ENCODE data around the gene PCDHGA12. TPM values are rescaled to one million over a fixed set of nuclear protein-coding genes. Genes with fewer than 3 reads are reported as not detected.

The PCDHGA12 gene
- total RNA-seq, 1 donor from 2014 or later: 2.9 TPM

- H3K27ac Mint-ChIP-seq: no peak overlapping the region
- H3K4me1 Mint-ChIP-seq (ENCODE audit: low read depth): peaks cover 7% of the 10 kb centered on the region
- no peak for DNase-seq (ENCODE audit: low spot score, unreplicated experiment)
- H3K36me3 Mint-ChIP-seq (ENCODE audit: insufficient read depth): peaks cover 8% of the 10 kb centered on the region
- TF ChIP-seq CTCF (IDR thresholded peaks at IDR 0.05; ENCODE audit: unreplicated experiment): no peak
- H3K9me3 Mint-ChIP-seq (ENCODE audit: low read depth): peaks cover 6% of the 10 kb centered on the region
- H3K4me3 Mint-ChIP-seq (ENCODE audit: low read depth): peak overlapping the region; percentile 92
- peaks cover 35% of the 10 kb centered on the region for H3K27me3 Mint-ChIP-seq
These were observed 46.8 kb downstream of the PCDHGA12 start for GRCh38 chr5:141477044-141477575.

GRCh38 chr5:141477815-141478214, 47.5 kb downstream of the PCDHGA12 start:
- H3K27ac Mint-ChIP-seq: no peak overlapping the region
- no peak for TF ChIP-seq CTCF (IDR thresholded peaks at IDR 0.05; ENCODE audit: unreplicated experiment)
- H3K36me3 Mint-ChIP-seq (ENCODE audit: insufficient read depth): peaks cover 8% of the 10 kb centered on the region
- H3K4me3 Mint-ChIP-seq (ENCODE audit: low read depth): peak overlapping the region; percentile 54
- H3K27me3 Mint-ChIP-seq: peaks cover 35% of the 10 kb centered on the region
- peaks cover 6% of the 10 kb centered on the region for H3K9me3 Mint-ChIP-seq (ENCODE audit: low read depth)
- peaks cover 7% of the 10 kb centered on the region for H3K4me1 Mint-ChIP-seq (ENCODE audit: low read depth)
- DNase-seq (ENCODE audit: low spot score, unreplicated experiment): no peak

GRCh38 chr5:141478321-141478945, 48.1 kb downstream of the PCDHGA12 start:
- peaks cover 8% of the 10 kb centered on the region for H3K36me3 Mint-ChIP-seq (ENCODE audit: insufficient read depth)
- H3K9me3 Mint-ChIP-seq (ENCODE audit: low read depth): peaks cover 6% of the 10 kb centered on the region
- H3K4me3 Mint-ChIP-seq (ENCODE audit: low read depth): peak overlapping the region; percentile 54
- no peak overlapping the region for H3K27ac Mint-ChIP-seq
- no peak for DNase-seq (ENCODE audit: low spot score, unreplicated experiment)
- peaks cover 11% of the 10 kb centered on the region for H3K4me1 Mint-ChIP-seq (ENCODE audit: low read depth)
- peaks cover 34% of the 10 kb centered on the region for H3K27me3 Mint-ChIP-seq
- peak; percentile 60 for TF ChIP-seq CTCF (IDR thresholded peaks at IDR 0.05; ENCODE audit: unreplicated experiment)

GRCh38 chr5:141479776-141480175, 49.5 kb downstream of the PCDHGA12 start:
- peaks cover 6% of the 10 kb centered on the region for H3K9me3 Mint-ChIP-seq (ENCODE audit: low read depth)
- H3K27me3 Mint-ChIP-seq: peaks cover 29% of the 10 kb centered on the region
- no peak for DNase-seq (ENCODE audit: low spot score, unreplicated experiment)
- H3K4me3 Mint-ChIP-seq (ENCODE audit: low read depth): no peak overlapping the region
- peaks cover 22% of the 10 kb centered on the region for H3K4me1 Mint-ChIP-seq (ENCODE audit: low read depth)
- TF ChIP-seq CTCF (IDR thresholded peaks at IDR 0.05; ENCODE audit: unreplicated experiment): no peak
- H3K36me3 Mint-ChIP-seq (ENCODE audit: insufficient read depth): peaks cover 8% of the 10 kb centered on the region
- H3K27ac Mint-ChIP-seq: no peak overlapping the region

Other genes starting within 250 kb of the PCDHGA12 start
- 11.9 and 14.3 TPM in 2 replicates for gene PCDHB16, start 248.1 kb upstream of the PCDHGA12 start, total RNA-seq
- gene PCDHB9, start 243.3 kb upstream of the PCDHGA12 start, total RNA-seq: 7.5 and 8.0 TPM in 2 replicates
- 5.5 and 7.2 TPM in 2 replicates for gene PCDHB10, start 238.2 kb upstream of the PCDHGA12 start, total RNA-seq
- 4.7 and 5.9 TPM in 2 replicates for gene PCDHB11, start 230.9 kb upstream of the PCDHGA12 start, total RNA-seq
- gene PCDHB12, start 221.8 kb upstream of the PCDHGA12 start, total RNA-seq: 5.4 and 7.2 TPM in 2 replicates
- 6.8 and 7.4 TPM in 2 replicates for gene PCDHB13, start 216.6 kb upstream of the PCDHGA12 start, total RNA-seq
- 7.9 and 8.0 TPM in 2 replicates for gene PCDHB14, start 207.2 kb upstream of the PCDHGA12 start, total RNA-seq
- 8.3 and 9.5 TPM in 2 replicates for gene PCDHB15, start 185.1 kb upstream of the PCDHGA12 start, total RNA-seq
- 1.1 and 1.2 TPM in 2 replicates for gene SLC25A2, start 126.5 kb upstream of the PCDHGA12 start, total RNA-seq
- gene TAF7, start 109.7 kb upstream of the PCDHGA12 start, total RNA-seq: 90.9 and 95.6 TPM in 2 replicates
- gene PCDHGA1, start 100.0 kb upstream of the PCDHGA12 start, total RNA-seq: 1.1 and 1.3 TPM in 2 replicates
- 0.72 and 1.1 TPM in 2 replicates for gene PCDHGA2, start 91.7 kb upstream of the PCDHGA12 start, total RNA-seq
- gene PCDHGA3, start 86.7 kb upstream of the PCDHGA12 start, total RNA-seq: 0.80 and 0.81 TPM in 2 replicates
- gene PCDHGB1, start 80.4 kb upstream of the PCDHGA12 start, total RNA-seq: 2.3 TPM in 2 replicates
- 0.96 and 1.2 TPM in 2 replicates for gene PCDHGA4, start 75.5 kb upstream of the PCDHGA12 start, total RNA-seq
- gene PCDHGB2, start 70.5 kb upstream of the PCDHGA12 start, total RNA-seq: 0.80 and 0.89 TPM in 2 replicates
- 0.69 and 0.71 TPM in 2 replicates for gene PCDHGA5, start 66.3 kb upstream of the PCDHGA12 start, total RNA-seq
- 0.60 and 0.73 TPM in 2 replicates for gene PCDHGB3, start 60.3 kb upstream of the PCDHGA12 start, total RNA-seq
- 0.60 and 0.80 TPM in 2 replicates for gene PCDHGA6, start 56.6 kb upstream of the PCDHGA12 start, total RNA-seq
- gene PCDHGA7, start 47.8 kb upstream of the PCDHGA12 start, total RNA-seq: 0.41 and 0.49 TPM in 2 replicates
- gene PCDHGB4, start 42.8 kb upstream of the PCDHGA12 start, total RNA-seq: 16.1 and 17.0 TPM in 2 replicates
- 1.5 and 1.9 TPM in 2 replicates for gene PCDHGA8, start 37.9 kb upstream of the PCDHGA12 start, total RNA-seq
- 4.0 and 4.2 TPM in 2 replicates for gene PCDHGB5, start 32.6 kb upstream of the PCDHGA12 start, total RNA-seq
- gene PCDHGA9, start 27.7 kb upstream of the PCDHGA12 start, total RNA-seq: 1.5 and 1.8 TPM in 2 replicates
- gene PCDHGB6, start 22.5 kb upstream of the PCDHGA12 start, total RNA-seq: 23.1 and 24.0 TPM in 2 replicates
- gene PCDHGA10, start 17.5 kb upstream of the PCDHGA12 start, total RNA-seq: 14.3 and 14.6 TPM in 2 replicates
- gene PCDHGB7, start 12.8 kb upstream of the PCDHGA12 start, total RNA-seq: 6.0 and 8.0 TPM in 2 replicates
- gene PCDHGA11, start 9.5 kb upstream of the PCDHGA12 start, total RNA-seq: 3.1 and 3.3 TPM in 2 replicates
- gene PCDHGC3, start 45.5 kb downstream of the PCDHGA12 start, total RNA-seq: 25.8 and 29.7 TPM in 2 replicates
- 3.0 and 3.8 TPM in 2 replicates for gene PCDHGC4, start 54.5 kb downstream of the PCDHGA12 start, total RNA-seq
- gene PCDHGC5, start 58.6 kb downstream of the PCDHGA12 start, total RNA-seq: 1.2 and 1.3 TPM in 2 replicates
- gene DIAPH1, start 188.5 kb downstream of the PCDHGA12 start, total RNA-seq: 63.5 and 74.3 TPM in 2 replicates
- gene HDAC3, start 206.3 kb downstream of the PCDHGA12 start, total RNA-seq: 101 and 103 TPM in 2 replicates
- 5.2 and 6.7 TPM in 2 replicates for gene RELL2, start 206.5 kb downstream of the PCDHGA12 start, total RNA-seq
- gene FCHSD1, start 220.9 kb downstream of the PCDHGA12 start, total RNA-seq: 27.7 and 30.7 TPM in 2 replicates

Measured in progenitor cell of endocrine pancreas (in vitro differentiated cells).